Measurements from ENCODE around the gene CAPRIN2. TPM values are rescaled to one million over a fixed set of nuclear protein-coding genes. Genes with fewer than 3 reads are reported as not detected.
A peak's percentile ranks its signal among the peaks of the same experiment; 100 is the strongest.

Gene CAPRIN2
- total and polyA plus RNA-seq, 2 of the 4 experiments (the other 2 are of a cell fraction) = 18.9 to 23.8 TPM

DNA sequence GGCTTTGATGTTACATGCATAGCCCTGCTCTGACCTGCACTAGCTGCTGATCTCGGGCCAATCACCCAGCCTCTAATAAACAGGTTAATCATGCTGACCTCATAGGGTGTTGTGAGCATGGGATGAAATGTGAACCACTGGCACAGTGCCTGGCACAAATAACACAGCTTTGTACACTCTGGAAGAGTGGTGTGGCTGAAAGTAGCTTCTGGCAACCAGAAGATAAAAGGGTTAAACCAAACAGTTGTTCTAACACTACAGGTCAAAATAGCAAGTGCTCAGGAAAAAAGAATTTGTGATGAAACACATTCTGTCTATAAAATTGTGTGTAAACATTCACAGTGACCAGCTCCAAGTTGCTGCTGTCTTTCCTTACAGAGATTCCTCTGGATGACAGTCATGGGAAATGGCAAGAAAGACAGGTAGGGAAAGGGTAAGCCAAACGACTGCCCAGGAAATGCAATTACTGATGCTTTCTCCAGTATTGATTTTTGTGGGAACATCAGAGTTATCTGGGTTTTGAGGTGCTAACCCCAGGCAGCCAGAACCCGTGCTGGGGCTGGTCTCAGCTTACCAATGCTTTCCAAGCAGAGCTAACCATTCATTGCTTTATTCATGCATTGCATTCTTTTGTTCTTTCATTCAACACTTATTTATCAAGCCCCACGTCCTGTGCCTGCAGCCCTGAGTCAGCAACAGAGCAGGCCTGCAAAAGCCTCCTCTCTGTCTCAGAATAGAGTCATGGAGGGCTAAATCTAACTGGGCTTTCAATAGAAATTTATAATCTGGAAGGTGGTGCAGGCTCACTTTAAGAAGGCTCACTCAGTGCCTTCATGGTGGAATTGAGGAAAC lies 38.1 kb upstream of the CAPRIN2 start:
- Histone ChIP-seq H3K4ac (ENCODE audit: low read depth, low read length) (peak overlapping the region; percentile 73), H2AFZ (replicated peaks; ENCODE audit: low read length, poor library complexity) (peak overlapping the region; percentile 56), H3K27ac (ENCODE audit: insufficient read depth, low read length) (peak overlapping the region; percentile 38), H4K8ac (ENCODE audit: low read depth in 2 of 2, low read length in 2 of 2) (peak overlapping the region; percentile 60 to 81), H3K9ac (ENCODE audit: low read depth, low read length) (no peak overlapping the region), H3K56ac (ENCODE audit: extremely low read depth, insufficient read depth, low read length) (peak overlapping the region; percentile 66), H2BK15ac (ENCODE audit: low read depth, low read length) (peak overlapping the region; percentile 59; the same call in 2 of the 3 replicates), H3K14ac (replicated peaks; ENCODE audit: low read depth, low read length) (peak overlapping the region; percentile 58), H3K4me2 (ENCODE audit: low read depth, low read length) (peak overlapping the region; percentile 25), H3K18ac (ENCODE audit: low read depth, low read length) (0 out of 2 replicates have a peak overlapping the region, but pooled peaks have one; percentile 16), H2BK20ac (ENCODE audit: low read depth, low read length) (peak overlapping the region; percentile 63), H3K79me1 (ENCODE audit: low read depth in 1 of 2, low read length in 2 of 2) (peaks cover 0 to 10% of the 10 kb centered on the region in 2 experiments; a peak in 2 of 4 replicates), H4K91ac (ENCODE audit: insufficient read depth, low read depth, low read length) (peak overlapping the region; percentile 85), H4K20me1 (ENCODE audit: insufficient read depth, low read length) (no peaks in the 10 kb centered on the region), H3K27me3 (ENCODE audit: control insufficient read depth, insufficient read depth, low read length) (no peaks in the 10 kb centered on the region), H3K9me1 (ENCODE audit: insufficient read depth, low read length) (no peaks in the 10 kb centered on the region; the same call in 1 of the 2 replicates), H2AK5ac (ENCODE audit: low read depth, low read length) (peak overlapping the region; percentile 38; the same call in 1 of the 2 replicates), H3K4me3 (ENCODE audit: insufficient read depth, low read depth, low read length) (no peak overlapping the region), H3K9me3 (ENCODE audit: control insufficient read depth, insufficient read depth, low read length) (no peaks in the 10 kb centered on the region), H2BK120ac (ENCODE audit: low read depth, low read length) (peak overlapping the region; percentile 60), H2BK5ac (ENCODE audit: low read depth, low read length, poor library complexity, severe bottlenecking) (peak overlapping the region; percentile 67), H3K23ac (ENCODE audit: low read depth, low read length) (peak overlapping the region; percentile 46; the same call in 1 of the 2 replicates), H2AK9ac (replicated peaks; ENCODE audit: low read depth, low read length, poor library complexity) (no peak overlapping the region), H4K5ac (ENCODE audit: low read depth, low read length) (peak overlapping the region; percentile 59; the same call in 1 of the 2 replicates), H3K4me1 (ENCODE audit: control insufficient read depth, insufficient read depth, low read length) (peaks cover 17% of the 10 kb centered on the region), H3K36me3 (ENCODE audit: control insufficient read depth, insufficient read depth, low read length) (no peaks in the 10 kb centered on the region)
- TF ChIP-seq BHLHE40 (IDR thresholded peaks at IDR 0.05; ENCODE audit: low read depth, low read length) (no peak), MAFK (IDR thresholded peaks at IDR 0.05; ENCODE audit: low read depth, low read length) (peak; percentile 48; the same call in 1 of the 2 replicates)
- dilution Hi-C loops (cut with HindIII; ENCODE audit: low sequenced_read_pairs, unreplicated experiment) (no loop called here), intact Hi-C loops (cut with micrococcal nuclease) (no loop called here), in situ Hi-C loops (cut with MboI; ENCODE audit: low sequenced_read_pairs) (no loop called here)
- ATAC-seq (ENCODE audit: low read depth) = no peak
- ChIA-PET CTCF (no interaction called here), POLR2A (ENCODE audit: unreplicated experiment) (no interaction called here)
- peak; percentile 55 for DNase-seq
- WGBS, 2 experiments (ENCODE audit: extremely low coverage in 2 of 2, insufficient read length in 1 of 2) = 0% methylated on average over 1 of the region's 4 CpGs; no CpG with 5 or more reads in 1 of the 2 experiments
- no TSS peak for BruUV-seq (replicated peaks)

All from IMR-90 (cell line).